Prostate gland (tissue), 2 donors: Measurements from ENCODE around the gene RNF121. TPM values are rescaled to one million over a fixed set of nuclear protein-coding genes. Genes with fewer than 3 reads are reported as not detected.
A peak's percentile ranks its signal among the peaks of the same experiment; 100 is the strongest.

Source experiments
- DNase-seq: peaks from one replicate; pipeline ENCODE4 v3.0.0-alpha.2; 2019; ENCODE audit warnings: low spot score
- H3K27ac ChIP-seq, 2 donors: fragments of 200-600 bp; sonication (generic); 2 replicates each; pipeline ENCODE4 v1.5.1; 2017 to 2019
- H3K27me3 ChIP-seq: fragments of 200-600 bp; sonication (generic); replicated peaks from 2 replicates; pipeline ENCODE4 v1.5.1; 2019; ENCODE audit not compliant: insufficient read depth
- H3K36me3 ChIP-seq, 2 donors: fragments of 200-600 bp; sonication (generic); 1 replicate in 1 of 2; 2 replicates in 1 of 2; pipeline versions ENCODE4 v1.5.1 to v1.8.1; 2017 to 2019
- H3K4me1 ChIP-seq: fragments of 200-600 bp; sonication (generic); replicated peaks from 2 replicates; pipeline ENCODE4 v1.5.1; 2019
- H3K4me3 ChIP-seq, 2 donors: fragments of 200-600 bp; sonication (generic); 2 replicates each; pipeline ENCODE4 v1.5.1; 2017 to 2019
- H3K9me3 ChIP-seq: fragments of 200-600 bp; sonication (generic); 2 replicates; pipeline ENCODE4 v1.5.1; 2017
- POLR2A ChIP-seq: fragments of 450-650 bp; IDR thresholded peaks from one replicate; pipeline ENCODE4 v1.6.1; 2016; ENCODE audit warnings: antibody characterized with exemption, mild to moderate bottlenecking
- POLR2AphosphoS5 ChIP-seq: sonication (generic); formaldehyde crosslinking; IDR thresholded peaks from one replicate; pipeline ENCODE4 v1.6.1; 2017; ENCODE audit warnings: antibody characterized with exemption
- WGBS: methylation state at CpG from one replicate; pipeline ENCODE4 v1.1.5; 2018; 5-methylcytosine and 5-hydroxymethylcytosine counted together
- intact Hi-C: fragments of 100-400 bp; cut with DNase I; formaldehyde crosslinking; loops from one replicate; pipeline ENCODE4 v1.14.2; 2022
- total RNA-seq, 2 donors: library from RNA; depleted of rRNA; stranded (reverse); fragments of >200 nt; gene quantifications; one replicate each; pipeline ENCODE4 v1.1.0, GENCODE V29; 2016
- TF ChIP-seq, protein P1 (sequence below), 4 experiments: fragments of 200-600 bp in 2 of 4; fragments of 450-650 bp in 2 of 4; sonication (generic) in 2 of 4; IDR thresholded peaks; 1 replicate in 3 of 4; 2 replicates in 1 of 4; pipeline ENCODE4 v1.5.1; 2016 to 2019; ENCODE audit warnings: antibody characterized with exemption in 4 of 4, mild to moderate bottlenecking in 2 of 4, moderate library complexity in 2 of 4

The RNF121 gene
- total RNA-seq, 2 donors from 2014 or later: 32.4 to 48.0 TPM

DNA sequence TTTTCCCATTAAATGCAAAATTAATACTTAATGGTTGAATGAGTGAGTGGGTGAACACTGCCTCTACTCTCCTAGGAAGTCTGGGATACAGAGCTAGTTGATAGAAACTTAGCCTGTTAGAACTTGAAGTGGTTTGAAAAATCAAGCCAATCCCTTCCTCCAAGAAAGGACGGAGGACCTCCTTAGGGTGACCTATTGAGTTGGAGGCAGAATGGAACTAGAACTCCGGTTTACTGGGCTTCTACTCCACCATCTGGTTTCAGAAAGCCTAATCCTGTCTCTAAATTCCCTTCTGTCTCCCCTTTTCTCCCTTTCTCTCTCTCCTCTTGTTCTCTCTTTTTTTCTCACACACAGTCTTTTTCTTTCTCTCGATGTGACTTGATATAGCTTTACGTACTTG, 50.2 kb downstream of the RNF121 start:
- Histone ChIP-seq H3K4me1 (no peaks in the 10 kb centered on the region), H3K36me3 (no peaks in the 10 kb centered on the region), H3K27me3 (no peaks in the 10 kb centered on the region), H3K9me3 (no peaks in the 10 kb centered on the region), H3K27ac (no peak overlapping the region), H3K4me3 (no peak overlapping the region)
- TF ChIP-seq, protein P1, sequence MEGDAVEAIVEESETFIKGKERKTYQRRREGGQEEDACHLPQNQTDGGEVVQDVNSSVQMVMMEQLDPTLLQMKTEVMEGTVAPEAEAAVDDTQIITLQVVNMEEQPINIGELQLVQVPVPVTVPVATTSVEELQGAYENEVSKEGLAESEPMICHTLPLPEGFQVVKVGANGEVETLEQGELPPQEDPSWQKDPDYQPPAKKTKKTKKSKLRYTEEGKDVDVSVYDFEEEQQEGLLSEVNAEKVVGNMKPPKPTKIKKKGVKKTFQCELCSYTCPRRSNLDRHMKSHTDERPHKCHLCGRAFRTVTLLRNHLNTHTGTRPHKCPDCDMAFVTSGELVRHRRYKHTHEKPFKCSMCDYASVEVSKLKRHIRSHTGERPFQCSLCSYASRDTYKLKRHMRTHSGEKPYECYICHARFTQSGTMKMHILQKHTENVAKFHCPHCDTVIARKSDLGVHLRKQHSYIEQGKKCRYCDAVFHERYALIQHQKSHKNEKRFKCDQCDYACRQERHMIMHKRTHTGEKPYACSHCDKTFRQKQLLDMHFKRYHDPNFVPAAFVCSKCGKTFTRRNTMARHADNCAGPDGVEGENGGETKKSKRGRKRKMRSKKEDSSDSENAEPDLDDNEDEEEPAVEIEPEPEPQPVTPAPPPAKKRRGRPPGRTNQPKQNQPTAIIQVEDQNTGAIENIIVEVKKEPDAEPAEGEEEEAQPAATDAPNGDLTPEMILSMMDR (IDR thresholded peaks at IDR 0.05): no peak
- TF ChIP-seq POLR2A (no peak), POLR2AphosphoS5 (no peak)
- no peak for DNase-seq
- intact Hi-C loops: loop anchor here (5.0 kb wide), 2 partner anchors 108 to 163 kb away; no protein-coding TSS in a partner anchor
- 81% methylated on average over 4 of the region's 4 CpGs for WGBS

DNA sequence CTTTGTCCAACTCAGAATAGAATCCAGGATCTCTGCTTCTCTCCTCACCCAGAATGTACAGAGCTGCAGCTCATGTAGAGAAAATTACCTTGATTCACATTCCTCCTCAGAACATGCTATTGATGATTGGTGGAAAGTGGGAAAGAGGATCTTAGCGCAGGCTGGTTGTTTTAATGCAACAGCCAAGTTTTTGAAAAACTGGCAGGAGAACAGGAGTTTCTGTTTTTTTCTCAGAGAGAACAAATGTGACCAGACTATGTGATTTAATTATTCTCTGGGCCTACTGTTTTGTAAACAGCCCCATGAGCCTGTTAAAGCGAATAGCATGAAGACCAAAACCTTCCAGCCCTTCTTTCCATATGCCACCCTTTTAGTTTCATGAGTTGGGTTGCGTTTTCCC, 50.8 kb downstream of the RNF121 start:
- TF ChIP-seq, protein P1 (IDR thresholded peaks at IDR 0.05): no peak
- no peak for TF ChIP-seq POLR2AphosphoS5
- TF ChIP-seq POLR2A: no peak
- Histone ChIP-seq H3K4me3 (no peak overlapping the region), H3K4me1 (no peaks in the 10 kb centered on the region), H3K27ac (no peak overlapping the region), H3K27me3 (no peaks in the 10 kb centered on the region), H3K36me3 (no peaks in the 10 kb centered on the region), H3K9me3 (no peaks in the 10 kb centered on the region)
- 65% methylated on average over 3 of the region's 3 CpGs for WGBS
- intact Hi-C loops: loop anchor here (5.0 kb wide), 2 partner anchors 108 to 163 kb away; no protein-coding TSS in a partner anchor
- no peak for DNase-seq

DNA sequence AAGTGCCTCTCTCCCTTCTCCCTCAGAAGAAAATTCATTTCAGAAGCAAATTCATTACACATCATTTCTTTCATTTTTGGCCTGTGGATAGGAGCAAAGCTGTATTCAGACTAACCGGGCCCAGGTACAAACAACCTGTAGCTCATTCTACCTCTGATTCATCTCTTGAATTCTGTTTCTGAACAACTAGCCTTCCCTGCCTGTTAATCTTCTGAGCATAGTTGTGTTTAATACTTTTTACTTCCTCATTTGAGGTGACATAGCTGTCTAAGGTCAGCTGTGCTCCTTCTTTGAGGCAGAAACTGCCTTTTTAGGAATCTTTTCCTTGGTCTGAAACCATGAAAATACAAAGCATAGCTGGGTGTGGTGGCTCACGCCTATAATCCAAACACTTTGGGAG, 57.3 kb downstream of the RNF121 start:
- WGBS: 95% methylated on average over 2 of the region's 2 CpGs
- intact Hi-C loops: no loop called here
- Histone ChIP-seq H3K27ac (no peak overlapping the region), H3K4me3 (no peak overlapping the region), H3K36me3 (no peaks in the 10 kb centered on the region), H3K4me1 (no peaks in the 10 kb centered on the region), H3K9me3 (no peaks in the 10 kb centered on the region), H3K27me3 (no peaks in the 10 kb centered on the region)
- TF ChIP-seq, protein P1 (IDR thresholded peaks at IDR 0.05): no peak
- TF ChIP-seq POLR2A (no peak), POLR2AphosphoS5 (no peak)
- DNase-seq: no peak

DNA sequence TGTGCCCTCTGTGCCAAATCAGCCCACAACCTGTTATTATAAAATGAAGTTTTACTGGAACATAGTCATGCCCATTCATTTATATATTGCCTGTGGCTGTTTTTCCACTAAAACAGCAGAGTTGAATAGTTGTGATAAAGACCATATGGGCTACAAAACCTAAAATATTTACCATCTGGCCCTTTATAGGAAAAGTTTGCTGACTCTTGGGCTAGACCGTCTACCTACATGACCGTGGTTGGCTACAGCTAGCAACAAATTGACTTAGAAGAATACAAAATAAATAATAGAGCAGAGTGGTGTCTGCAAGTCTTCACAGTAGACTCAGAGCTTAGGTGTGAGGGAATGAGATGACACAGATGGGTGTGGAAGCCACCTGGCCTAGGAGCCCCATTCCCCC, 58.7 kb downstream of the RNF121 start:
- Histone ChIP-seq H3K36me3 (no peaks in the 10 kb centered on the region), H3K27ac (no peak overlapping the region), H3K4me1 (no peaks in the 10 kb centered on the region), H3K9me3 (no peaks in the 10 kb centered on the region), H3K27me3 (no peaks in the 10 kb centered on the region), H3K4me3 (no peak overlapping the region)
- no peak for DNase-seq
- 8% methylated on average over 2 of the region's 2 CpGs for WGBS
- TF ChIP-seq, protein P1 (IDR thresholded peaks at IDR 0.05): no peak
- TF ChIP-seq POLR2A (no peak), POLR2AphosphoS5 (no peak)
- intact Hi-C loops: no loop called here

DNA sequence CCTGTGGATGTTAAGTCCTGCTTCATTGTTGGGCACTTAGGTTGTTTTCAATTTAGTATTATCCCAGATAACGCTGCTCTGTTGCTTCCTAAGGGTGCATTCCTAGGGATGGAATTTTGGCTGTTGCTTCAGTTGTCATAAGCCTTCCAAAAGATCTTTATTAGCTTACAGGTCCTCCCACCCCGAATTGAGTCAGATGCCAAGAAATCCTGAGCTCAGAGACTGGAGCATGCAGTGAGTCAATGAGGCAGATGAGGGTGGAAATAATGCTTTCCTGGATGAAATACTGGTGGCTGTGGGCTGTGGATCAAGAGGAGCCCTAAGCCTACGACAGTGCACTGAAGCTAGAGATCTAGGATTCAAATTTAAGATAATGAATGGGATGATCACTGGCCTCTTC, 59.2 kb downstream of the RNF121 start:
- Histone ChIP-seq H3K27me3 (no peaks in the 10 kb centered on the region), H3K9me3 (no peaks in the 10 kb centered on the region), H3K27ac (no peak overlapping the region), H3K4me1 (no peaks in the 10 kb centered on the region), H3K4me3 (no peak overlapping the region), H3K36me3 (no peaks in the 10 kb centered on the region)
- TF ChIP-seq POLR2AphosphoS5 (peak; percentile 14), POLR2A (no peak)
- intact Hi-C loops: no loop called here
- WGBS: 23% methylated on average over 3 of the region's 3 CpGs
- DNase-seq: no peak
